ENCODE measurements around the gene TTC4.

TTC4 gene

DNA sequence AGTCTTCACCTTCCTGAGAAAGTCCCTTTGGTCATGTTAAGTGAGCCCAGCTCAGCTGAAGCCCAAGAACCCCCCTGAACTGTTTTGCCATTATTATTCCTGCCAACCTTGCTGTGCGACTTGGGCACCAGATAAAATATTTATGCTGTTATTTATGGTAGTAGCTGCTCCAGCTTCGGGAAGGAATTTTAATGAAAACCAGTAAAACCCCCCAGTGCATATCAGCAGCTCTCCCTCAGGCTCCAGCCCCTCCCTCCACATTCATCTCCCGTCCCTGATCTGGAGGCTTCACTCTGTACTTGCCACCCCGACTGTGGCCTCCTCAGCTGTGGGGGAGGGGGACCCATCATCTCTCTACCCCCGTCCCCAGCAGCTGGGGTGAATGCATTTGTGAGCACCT is 72.8 kb downstream of the TTC4 start:
- ChIA-PET CTCF (interaction anchor here (1.0 to 1.8 kb wide), 3 partner anchors 11 to 21 kb away, joined by 3 to 4 read pairs (median 4); partner anchors contain the start of gene TTC22), POLR2A (no interaction called here)
- no peak for TF ChIP-seq CTCF (IDR thresholded peaks at IDR 0.05; ENCODE audit: control extremely low read depth, extremely low read depth, low read depth, missing control alignments)
- DNase-seq (ENCODE audit: extremely low spot score) = no peak

DNA sequence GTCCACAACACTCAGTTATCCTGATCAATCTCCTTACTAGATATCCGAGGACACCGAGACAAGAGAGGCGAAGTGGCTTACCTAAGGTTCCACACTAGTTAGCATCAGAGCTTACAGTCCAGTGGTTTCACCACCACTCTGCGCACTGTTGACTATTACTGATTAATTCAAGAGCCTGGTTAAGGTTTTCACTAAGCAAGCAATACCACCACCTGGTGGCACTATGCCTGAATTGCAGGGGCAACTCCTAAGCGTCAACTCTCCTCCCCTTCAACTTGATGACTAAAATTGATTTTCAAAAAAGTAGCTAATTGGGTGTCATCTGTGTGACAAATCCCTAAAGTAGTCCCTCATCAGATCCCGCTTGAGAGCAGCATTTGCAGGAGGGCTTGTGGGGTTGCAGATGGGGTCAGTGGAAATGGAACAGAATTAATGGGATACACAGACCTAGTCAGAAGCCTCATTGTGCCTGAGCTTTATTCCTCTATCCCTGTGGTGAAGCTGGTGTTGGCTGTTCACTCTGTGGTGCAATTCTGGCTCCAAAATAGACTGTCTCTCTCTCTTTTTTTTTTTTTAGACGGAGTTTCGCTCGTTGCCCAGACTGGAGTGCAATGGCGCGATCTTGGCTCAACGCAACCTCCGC is 76.3 kb downstream of the TTC4 start:
- TF ChIP-seq CTCF (IDR thresholded peaks at IDR 0.05; ENCODE audit: control extremely low read depth, extremely low read depth, low read depth, missing control alignments) = peak; percentile 18
- no peak for DNase-seq (ENCODE audit: extremely low spot score)
- POLR2A ChIA-PET = interaction anchor here (0.6 to 0.7 kb wide), 2 partner anchors 9 to 69 kb away, joined by 3 to 4 read pairs; no protein-coding TSS in a partner anchor
- CTCF ChIA-PET = interaction anchor here (0.9 to 4.8 kb wide), 6 partner anchors 9 to 128 kb away, joined by 3 to 41 read pairs (median 4); partner anchors contain the start of gene TTC22

All from GM10248 (cell line).